GM19238 (cell line): ENCODE data around the gene RNF13.
"Not testable (repeated sequence)": the region's sequence is repeated elsewhere in the genome, so short reads cannot be mapped to it uniquely, and the experiment has no call there.

Source experiments
- DNase-seq: peaks from one replicate; pipeline ENCODE4 v3.0.0; 2011; ENCODE audit warnings: low spot score; ENCODE audit not compliant: insufficient read length

Gene RNF13

DNA sequence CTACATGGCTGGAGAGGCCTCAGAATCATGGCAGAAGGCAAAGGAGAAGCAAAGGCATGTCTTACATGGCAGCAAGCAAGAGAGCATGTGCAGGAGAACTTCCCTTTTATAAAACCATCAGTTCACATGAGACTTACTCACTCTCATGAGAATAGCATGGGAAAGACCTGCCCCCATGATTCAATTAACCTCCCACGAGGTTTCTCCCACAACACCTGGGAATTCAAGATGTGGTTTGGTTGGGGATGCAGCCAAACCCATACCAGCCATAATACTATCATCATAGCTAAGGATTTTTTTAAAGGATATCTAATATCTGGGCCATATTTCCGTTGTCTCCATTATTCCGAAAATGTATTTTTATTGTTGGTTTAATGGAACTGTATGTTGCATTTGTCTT is 26.5 kb downstream of the RNF13 start:
- DNase-seq = not testable (repeated sequence)

GRCh38 chr3:149839896-149840295 is 26.9 kb downstream of the RNF13 start:
- DNase-seq = no peak

DNA sequence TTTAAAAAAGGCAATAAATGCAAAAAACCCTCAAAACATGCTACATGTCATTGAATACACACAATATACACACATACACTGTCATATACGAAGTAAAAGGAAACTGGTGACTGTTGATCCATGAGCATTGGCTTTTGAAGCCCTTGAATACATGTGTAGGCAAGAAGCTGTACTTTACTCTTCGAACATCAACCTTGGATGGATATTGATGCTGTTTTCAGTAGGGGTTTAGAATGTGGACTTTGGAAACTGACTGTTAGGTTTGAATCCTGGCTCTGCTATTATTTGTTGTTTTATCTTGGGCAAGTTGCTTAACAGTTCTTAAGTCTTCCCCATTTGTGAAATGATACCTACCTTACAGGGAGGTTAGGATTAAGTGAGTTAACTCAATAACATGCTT is 30.5 kb downstream of the RNF13 start:
- DNase-seq = no peak

DNA sequence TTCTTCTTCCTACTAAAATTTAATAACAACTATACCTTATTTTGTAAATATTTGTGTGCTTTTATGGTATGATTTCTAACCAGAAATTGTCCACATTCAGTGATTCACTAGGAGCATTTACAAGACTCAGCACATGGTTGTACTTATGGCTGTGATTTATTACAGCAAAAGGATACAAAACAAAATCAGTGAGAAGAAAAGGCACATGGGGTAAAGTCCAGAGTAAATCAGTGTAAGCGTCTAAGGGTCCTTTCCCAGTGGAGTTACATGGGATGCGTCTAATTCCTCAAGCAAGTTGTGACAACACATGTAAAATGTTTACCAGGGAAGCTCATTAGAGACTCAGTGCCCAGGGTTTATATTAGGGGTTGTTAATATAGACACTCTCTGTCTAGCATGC is 31.1 kb downstream of the RNF13 start:
- no peak for DNase-seq

GRCh38 chr3:149845570-149846244 is 32.7 kb downstream of the RNF13 start:
- DNase-seq = no peak

DNA sequence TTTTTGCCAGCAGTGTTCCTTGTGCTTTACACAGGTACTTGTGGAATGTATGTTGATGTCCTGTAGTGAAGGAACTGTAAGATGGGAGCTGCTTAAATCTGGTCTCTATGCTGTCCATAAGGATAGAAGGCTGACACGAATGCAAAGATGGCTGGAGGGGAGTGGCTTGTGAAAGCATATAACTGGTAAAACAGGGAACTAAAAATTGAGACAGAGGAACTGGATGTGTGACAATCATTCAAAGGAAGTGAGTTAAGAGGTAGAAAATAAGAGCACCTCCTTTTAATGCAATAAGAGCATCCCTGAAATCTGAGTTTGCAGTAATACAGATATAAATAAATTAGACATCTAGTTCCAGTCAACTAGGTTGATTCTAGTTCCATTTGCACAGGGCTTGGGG is 35.2 kb downstream of the RNF13 start:
- no peak for DNase-seq

- no peak for DNase-seq
Observed at GRCh38 chr3:149848688-149849087, 35.7 kb downstream of the RNF13 start.

- no peak for DNase-seq
Observed at GRCh38 chr3:149850787-149851584, 38.0 kb downstream of the RNF13 start.

- no peak for DNase-seq
Observed at GRCh38 chr3:149858911-149859310, 45.9 kb downstream of the RNF13 start.

GRCh38 chr3:149860881-149861280 is 47.9 kb downstream of the RNF13 start:
- no peak for DNase-seq

DNA sequence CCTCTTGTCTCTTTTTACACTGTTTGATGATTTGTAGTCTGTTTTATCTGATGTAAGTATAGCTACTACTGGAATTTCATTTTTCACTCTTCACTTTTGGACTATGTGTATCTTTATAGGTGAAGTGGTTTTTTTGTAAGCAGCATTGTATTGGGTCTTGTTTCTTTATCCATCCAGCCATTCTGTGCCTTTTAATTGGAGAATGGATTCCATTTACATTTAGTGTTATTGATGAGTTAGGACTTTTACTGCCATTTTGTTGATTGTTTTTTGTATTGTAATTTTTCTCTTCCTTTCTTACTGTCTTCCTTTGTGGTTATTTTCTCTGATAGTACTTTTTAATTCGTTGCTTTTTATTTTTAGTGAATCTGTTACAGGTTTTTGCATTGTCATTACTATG is 54.5 kb downstream of the RNF13 start:
- no peak for DNase-seq

DNA sequence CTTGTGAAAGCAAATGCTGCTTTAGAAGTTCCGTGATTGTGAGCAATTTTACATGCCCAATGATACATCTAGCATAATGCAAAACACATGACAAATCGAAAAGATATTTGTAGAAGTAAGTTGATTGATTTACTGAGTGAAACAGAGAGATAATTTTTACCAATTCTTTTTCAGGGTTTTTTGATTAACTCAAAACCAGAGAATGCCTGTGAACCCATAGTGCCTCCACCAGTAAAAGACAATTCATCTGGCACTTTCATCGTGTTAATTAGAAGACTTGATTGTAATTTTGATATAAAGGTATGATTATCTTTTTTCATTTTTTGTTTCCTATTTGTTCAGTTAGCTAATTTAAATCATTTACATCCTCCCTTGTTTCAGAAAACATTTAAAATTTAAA is 58.8 kb downstream of the RNF13 start:
- no peak for DNase-seq

DNA sequence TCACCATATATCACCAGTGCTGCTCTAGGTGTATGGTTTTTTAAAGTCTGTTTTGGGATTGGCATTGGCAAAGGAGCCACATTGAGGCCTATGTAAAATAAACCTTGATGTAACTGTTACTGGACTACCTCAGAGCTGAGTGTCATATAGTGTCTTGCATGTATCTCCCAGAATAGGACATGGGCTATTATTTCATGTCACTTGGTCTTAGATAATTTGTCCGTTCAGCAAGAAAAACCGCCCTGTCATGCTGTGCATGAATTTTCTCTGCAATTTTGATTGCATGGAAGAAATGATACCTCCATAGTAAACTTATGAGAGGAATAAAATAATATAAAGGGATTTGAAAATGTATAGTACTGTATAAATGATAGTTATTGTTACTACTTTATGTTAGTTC is 59.6 kb downstream of the RNF13 start:
- DNase-seq = no peak

DNA sequence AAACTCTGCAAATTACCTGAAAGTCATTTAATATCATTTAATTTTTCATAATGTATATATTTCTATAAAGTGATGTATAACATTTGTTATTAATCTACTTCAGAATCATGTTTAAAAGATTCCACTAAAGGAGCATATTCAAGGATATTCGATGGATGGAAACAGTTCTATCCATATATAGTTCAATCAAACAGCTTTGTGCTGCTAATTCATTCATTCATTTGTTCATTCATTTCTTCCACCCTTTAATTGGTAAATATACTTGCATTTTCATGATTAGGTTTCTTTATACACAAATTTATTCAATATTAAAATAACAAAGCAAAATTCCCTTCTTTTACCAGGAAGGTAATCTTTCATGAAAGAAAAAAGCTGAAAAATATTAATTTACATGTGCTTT is 64.7 kb downstream of the RNF13 start:
- no peak for DNase-seq

GRCh38 chr3:149879872-149880271 is 66.9 kb downstream of the RNF13 start:
- DNase-seq = no peak

GRCh38 chr3:149881879-149882278 is 68.9 kb downstream of the RNF13 start:
- DNase-seq = no peak

GRCh38 chr3:149883134-149883533 is 70.1 kb downstream of the RNF13 start:
- DNase-seq = no peak

DNA sequence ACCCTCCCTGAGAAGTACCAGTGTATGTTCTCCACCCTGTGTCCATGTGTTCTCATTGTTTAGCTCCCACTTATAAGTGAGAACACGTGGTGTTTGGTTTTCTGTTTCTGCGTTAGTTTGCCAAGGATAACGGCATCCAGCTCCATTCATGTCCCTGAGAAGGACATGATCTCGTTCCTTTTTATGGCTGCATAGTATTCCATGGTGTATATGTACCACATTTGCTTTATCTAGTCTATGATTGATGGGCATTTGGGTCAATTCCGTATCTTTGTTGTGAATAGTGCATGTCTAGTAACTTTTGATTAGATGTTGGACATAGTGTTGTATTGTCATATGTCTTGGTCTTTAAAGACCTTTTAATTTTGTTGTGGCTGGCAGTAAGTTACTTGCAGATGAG is 70.8 kb downstream of the RNF13 start:
- DNase-seq = not testable (repeated sequence)

- DNase-seq = not testable (repeated sequence)
Observed at GRCh38 chr3:149884848-149885247, 71.8 kb downstream of the RNF13 start.

GRCh38 chr3:149886957-149887356 is 73.9 kb downstream of the RNF13 start:
- DNase-seq = no peak

- no peak for DNase-seq
Observed at GRCh38 chr3:149891621-149892020, 78.6 kb downstream of the RNF13 start.

- no peak for DNase-seq
Observed at GRCh38 chr3:149892371-149892770, 79.4 kb downstream of the RNF13 start.

DNA sequence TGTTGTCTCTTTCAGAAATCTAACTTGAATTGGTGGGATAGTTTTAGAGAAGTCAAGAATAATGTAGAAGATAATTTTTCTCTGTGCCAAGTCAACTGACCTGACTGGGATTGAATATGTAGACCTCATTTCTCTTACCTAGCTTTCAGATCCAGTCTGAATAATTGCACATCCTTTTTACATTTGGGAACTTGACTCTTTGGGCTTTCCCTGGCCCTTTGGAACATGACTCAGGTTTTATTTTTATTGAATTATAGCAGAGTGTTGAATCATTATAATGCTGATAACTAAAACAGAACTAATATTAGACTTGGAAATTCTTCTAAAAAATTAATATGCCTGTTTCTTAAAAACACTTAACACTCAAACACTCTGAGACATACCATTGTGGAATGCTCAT is 81.2 kb downstream of the RNF13 start:
- DNase-seq = no peak
